Keratinocyte (primary cell): Measurements from ENCODE around the gene FRMD6.

Experiments used
- EZH2 ChIP-seq: IDR thresholded peaks from one replicate; pipeline ENCODE4 v1.6.1; 2012; ENCODE audit warnings: inconsistent platforms, mild to moderate bottlenecking, low read length, moderate library complexity
- TF ChIP-seq, protein P1 (sequence below), 3 experiments: IDR thresholded peaks in 1 of 3; conservative IDR thresholded peaks in 1 of 3; optimal IDR thresholded peaks in 1 of 3; 2 replicates in 2 of 3; 3 replicates in 1 of 3; pipeline versions ENCODE3 to v1.5.1; 2011; ENCODE audit warnings: low read length in 3 of 3, mild to moderate bottlenecking in 3 of 3, moderate library complexity in 2 of 3, control low read depth in 1 of 3, inconsistent platforms in 1 of 3; ENCODE audit not compliant: insufficient read depth in 2 of 3; ENCODE audit errors: extremely low read depth in 1 of 3

DNA sequence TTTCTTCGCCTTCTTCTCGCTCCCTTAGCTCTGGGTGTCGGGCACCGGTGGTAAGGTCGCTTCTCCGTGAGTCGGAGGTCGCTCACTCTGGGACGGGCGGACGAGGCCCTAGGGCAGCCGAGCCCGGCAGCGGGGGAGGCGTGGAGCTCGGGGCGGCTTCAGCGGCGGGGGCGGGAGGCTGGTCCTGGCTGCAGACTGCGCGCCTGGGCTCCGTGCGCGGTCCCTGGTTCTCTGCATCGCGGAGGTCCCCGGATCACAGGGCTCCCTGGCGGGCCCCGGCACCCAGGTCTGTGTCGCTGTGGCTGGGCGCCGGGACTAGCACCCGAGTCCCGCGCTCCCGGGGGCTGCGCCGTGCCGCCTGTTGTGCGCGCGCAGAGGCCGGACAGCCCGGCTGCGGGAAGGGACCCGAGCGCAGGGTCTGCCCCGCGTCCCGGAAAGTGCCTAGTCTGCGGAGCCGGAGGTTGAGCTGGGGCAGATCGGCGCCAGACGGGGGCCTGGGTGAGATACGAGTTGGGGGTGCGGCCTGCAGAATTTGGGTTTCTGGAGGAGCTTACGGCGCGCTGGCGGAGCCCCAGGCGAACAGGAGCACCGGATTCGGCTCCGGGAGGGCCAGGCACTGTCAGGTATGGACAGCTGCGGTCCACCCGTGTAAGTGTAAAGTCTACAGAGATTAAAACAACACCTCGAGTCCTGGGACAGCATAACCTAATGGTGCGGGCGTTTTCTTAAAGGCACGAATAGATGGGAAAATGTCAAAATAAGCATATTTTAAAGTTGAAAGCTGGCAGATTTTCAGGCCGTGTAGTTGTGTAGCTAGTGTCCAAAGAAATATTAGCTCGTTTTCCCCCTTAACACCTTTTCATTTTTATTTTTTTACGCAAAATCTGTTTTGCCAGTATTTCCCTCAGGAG is 713 bp downstream of the FRMD6 start:
- TF ChIP-seq, protein P1, sequence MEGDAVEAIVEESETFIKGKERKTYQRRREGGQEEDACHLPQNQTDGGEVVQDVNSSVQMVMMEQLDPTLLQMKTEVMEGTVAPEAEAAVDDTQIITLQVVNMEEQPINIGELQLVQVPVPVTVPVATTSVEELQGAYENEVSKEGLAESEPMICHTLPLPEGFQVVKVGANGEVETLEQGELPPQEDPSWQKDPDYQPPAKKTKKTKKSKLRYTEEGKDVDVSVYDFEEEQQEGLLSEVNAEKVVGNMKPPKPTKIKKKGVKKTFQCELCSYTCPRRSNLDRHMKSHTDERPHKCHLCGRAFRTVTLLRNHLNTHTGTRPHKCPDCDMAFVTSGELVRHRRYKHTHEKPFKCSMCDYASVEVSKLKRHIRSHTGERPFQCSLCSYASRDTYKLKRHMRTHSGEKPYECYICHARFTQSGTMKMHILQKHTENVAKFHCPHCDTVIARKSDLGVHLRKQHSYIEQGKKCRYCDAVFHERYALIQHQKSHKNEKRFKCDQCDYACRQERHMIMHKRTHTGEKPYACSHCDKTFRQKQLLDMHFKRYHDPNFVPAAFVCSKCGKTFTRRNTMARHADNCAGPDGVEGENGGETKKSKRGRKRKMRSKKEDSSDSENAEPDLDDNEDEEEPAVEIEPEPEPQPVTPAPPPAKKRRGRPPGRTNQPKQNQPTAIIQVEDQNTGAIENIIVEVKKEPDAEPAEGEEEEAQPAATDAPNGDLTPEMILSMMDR (optimal IDR thresholded peaks at IDR 0.05 in 1 of 3, IDR thresholded peaks at IDR 0.05 in 1 of 3, conservative IDR thresholded peaks at IDR 0.05 in 1 of 3; ENCODE audit: extremely low read depth in 1 of 3, insufficient read depth in 2 of 3, low read length in 3 of 3), result no peak
- no peak for TF ChIP-seq EZH2
